HepG2 (cell line): Measurements from ENCODE around the gene OBP2B. TPM values are rescaled to one million over a fixed set of nuclear protein-coding genes. Genes with fewer than 3 reads are reported as not detected.

Experiments used
- ATAC-seq: fragments of 200-7000 bp; cut with Tn5 transposase; 3 replicates; pipeline ENCODE4 v1.9.1; 2020; ENCODE audit warnings: mild to moderate bottlenecking, moderate library complexity
- BruUV-seq: library from RNA; stranded (reverse); fragments of 400-500 nt; replicated peaks from 2 replicates; lab custom pipeline; 2021; lab: Mats Ljungman, UMichigan
- CTCF ChIA-PET: fragments of 300-600 bp; formaldehyde crosslinking; extraction: SDS; loops from one replicate; lab custom pipeline; 2021; ENCODE audit warnings: low total read pairs, inconsistent platforms, low intra/inter-chr PET ratio; lab: Yijun Ruan, JAX
- POLR2A ChIA-PET: fragments of 350-600 bp; sonication (Branson Sonifier 250); formaldehyde crosslinking; loops from one replicate; lab custom pipeline; 2020; ENCODE audit warnings: antibody characterized with exemption, inconsistent platforms; lab: Yijun Ruan, JAX
- DNase-seq: peaks from one replicate; pipeline ENCODE4 v3.0.0-alpha.2; 2015; ENCODE audit warnings: low spot score
- FAIRE-seq: peaks from 3 replicates; lab custom pipeline; 2011; peaks lifted over from hg19 to GRCh38; lab: Jason Lieb, UNC
- H2AFZ ChIP-seq: one replicate; pipeline ENCODE4 v1.6.1; 2011; ENCODE audit warnings: low read length, inconsistent platforms
- H3K27ac ChIP-seq: fragments of 300-600 bp; 3 replicates; pipeline ENCODE4 v1.8.0; 2011; ENCODE audit warnings: mixed run types, mild to moderate bottlenecking, mixed read lengths, low read length, inconsistent platforms; ENCODE audit not compliant: insufficient read depth; ENCODE audit errors: extremely low read length
- H3K27me3 ChIP-seq, 2 experiments: fragments of 200-600 bp in 1 of 2; 2 replicates in 1 of 2; 3 replicates in 1 of 2; pipeline versions ENCODE4 v1.6.0 to v1.8.0; 2011; ENCODE audit warnings: low read length in 2 of 2, mild to moderate bottlenecking in 2 of 2, moderate library complexity in 2 of 2, inconsistent platforms in 1 of 2; ENCODE audit not compliant: insufficient read depth in 2 of 2, control insufficient read depth in 1 of 2
- H3K36me3 ChIP-seq, 2 experiments: fragments of 200-600 bp in 1 of 2; replicated peaks in 1 of 2; 2 replicates in 1 of 2; 3 replicates in 1 of 2; pipeline versions ENCODE4 v1.5.1 to v1.8.0; 2011; ENCODE audit warnings: low read length in 2 of 2, inconsistent platforms in 1 of 2; ENCODE audit not compliant: insufficient read depth in 2 of 2, control insufficient read depth in 1 of 2
- H3K4me1 ChIP-seq: 2 replicates; pipeline ENCODE4 v1.5.1; 2012; ENCODE audit warnings: low read length, inconsistent platforms; ENCODE audit not compliant: insufficient read depth
- H3K4me2 ChIP-seq: 2 replicates; pipeline ENCODE4 v1.6.0; 2011; ENCODE audit warnings: low read depth, low read length, inconsistent platforms
- H3K4me3 ChIP-seq, 3 experiments: fragments of 200-600 bp in 1 of 3; sonication (generic), shearing (Covaris generic) in 1 of 3; replicated peaks in 1 of 3; 2 replicates each; pipeline ENCODE4 v1.5.1; 2011 to 2016; ENCODE audit warnings: low read length in 3 of 3, inconsistent platforms in 2 of 3, low read depth in 2 of 3, mild to moderate bottlenecking in 2 of 3, control low read depth in 1 of 3, mixed read lengths in 1 of 3; ENCODE audit not compliant: insufficient read depth in 1 of 3
- H3K79me2 ChIP-seq: one replicate; pipeline ENCODE4 v1.6.1; 2011; ENCODE audit warnings: low read length, inconsistent platforms; ENCODE audit not compliant: insufficient read depth
- H3K9ac ChIP-seq: 2 replicates; pipeline ENCODE4 v1.6.0; 2011; ENCODE audit warnings: mild to moderate bottlenecking, low read depth, low read length, inconsistent platforms; ENCODE audit not compliant: insufficient read depth
- H3K9me3 ChIP-seq: 2 replicates; pipeline ENCODE4 v1.5.1; 2012; ENCODE audit warnings: mild to moderate bottlenecking, low read length
- H4K20me1 ChIP-seq: 2 replicates; pipeline ENCODE4 v1.6.0; 2011; ENCODE audit warnings: inconsistent platforms, mild to moderate bottlenecking, low read length, moderate library complexity; ENCODE audit not compliant: insufficient read depth
- CENPX ChIP-seq: sonication (generic); formaldehyde crosslinking; IDR thresholded peaks from 2 replicates; pipeline ENCODE4 v1.9.0; 2021; ENCODE audit warnings: mild to moderate bottlenecking, missing genetic modification reagents, moderate library complexity
- ELF4 ChIP-seq: sonication (generic); formaldehyde crosslinking; IDR thresholded peaks from 2 replicates; pipeline ENCODE4 v1.5.0; 2020; ENCODE audit warnings: missing genetic modification reagents, mild to moderate bottlenecking, moderate library complexity, borderline replicate concordance
- GTF3A ChIP-seq: sonication (generic); formaldehyde crosslinking; conservative IDR thresholded peaks from 2 replicates; pipeline ENCODE4 v1.4.0; 2020; ENCODE audit warnings: mild to moderate bottlenecking, missing genetic modification reagents
- JUND ChIP-seq: sonication (generic); formaldehyde crosslinking; IDR thresholded peaks from 2 replicates; pipeline ENCODE4 v1.8.0; 2022; ENCODE audit warnings: mild to moderate bottlenecking, missing genetic modification reagents
- KLF15 ChIP-seq: sonication (generic); formaldehyde crosslinking; IDR thresholded peaks from 2 replicates; pipeline ENCODE4 v1.8.1; 2023; ENCODE audit warnings: borderline replicate concordance, mild to moderate bottlenecking, inconsistent platforms, missing genetic modification reagents, mixed read lengths
- KLF16 ChIP-seq, 2 experiments: sonication (generic) in 1 of 2; formaldehyde crosslinking in 1 of 2; IDR thresholded peaks; 2 replicates each; pipeline versions ENCODE4 v1.6.1 to v1.8.0; 2016 to 2023; ENCODE audit warnings: missing genetic modification reagents in 2 of 2, missing compliant biosample characterization in 1 of 2
- MED8 ChIP-seq: sonication (generic); formaldehyde crosslinking; IDR thresholded peaks from 2 replicates; pipeline ENCODE4 v1.8.1; 2023; ENCODE audit warnings: mild to moderate bottlenecking, missing genetic modification reagents; ENCODE audit not compliant: insufficient replicate concordance
- RELA ChIP-seq: sonication (generic); formaldehyde crosslinking; IDR thresholded peaks from 2 replicates; pipeline ENCODE4 v1.4.0; 2020; ENCODE audit warnings: missing genetic modification reagents
- SATB2 ChIP-seq: sonication (generic); formaldehyde crosslinking; IDR thresholded peaks from 2 replicates; pipeline ENCODE4 v1.5.0; 2020; ENCODE audit warnings: missing genetic modification reagents
- THAP11 ChIP-seq: IDR thresholded peaks from 2 replicates; pipeline ENCODE4 v1.6.1; 2016; ENCODE audit warnings: missing biosample characterization, missing genetic modification reagents
- ZFP41 ChIP-seq: sonication (generic); formaldehyde crosslinking; IDR thresholded peaks from 2 replicates; pipeline ENCODE4 v1.4.0; 2020; ENCODE audit warnings: mild to moderate bottlenecking, missing genetic modification reagents, borderline replicate concordance
- ZNF331 ChIP-seq: sonication (generic); formaldehyde crosslinking; IDR thresholded peaks from 2 replicates; pipeline ENCODE4 v1.4.0; 2020; ENCODE audit warnings: missing genetic modification reagents
- ZNF646 ChIP-seq: sonication (generic); formaldehyde crosslinking; IDR thresholded peaks from 2 replicates; pipeline ENCODE4 v1.9.0; 2021; ENCODE audit warnings: mild to moderate bottlenecking, missing genetic modification reagents
- ZNF749 ChIP-seq: sonication (generic); formaldehyde crosslinking; IDR thresholded peaks from 2 replicates; pipeline ENCODE4 v1.8.0; 2022; ENCODE audit warnings: mild to moderate bottlenecking, missing genetic modification reagents, moderate library complexity, borderline replicate concordance
- WGBS: methylation state at CpG from one replicate; pipeline ENCODE4 v1.1.6; 2017; ENCODE audit warnings: low lambda C conversion rate; 5-methylcytosine and 5-hydroxymethylcytosine counted together
- in situ Hi-C: cut with HindIII; loops from 2 replicates; pipeline ENCODE4 v1.10.0; 2017; ENCODE audit warnings: low pct_unique_long_range_greater_than_20kb; ENCODE audit not compliant: extremely low pct_ligation_motif_present
- intact Hi-C: fragments of 100-400 bp; cut with micrococcal nuclease; formaldehyde crosslinking; loops from one replicate; pipeline ENCODE4 v1.10.0; 2022; ENCODE audit not compliant: unreplicated experiment
- polyA plus RNA-seq, 8 experiments: library from polyadenylated mRNA; depleted of rRNA in 3 of 8; stranded (reverse) in 7 of 8; unstranded in 1 of 8; fragments of >200 nt; fragmentation: Illumina TruSeq in 4 of 8; extraction: Trizol in 4 of 8; gene quantifications; 2 replicates each; pipeline versions ENCODE4 v1.2.1 to v1.2.3, GENCODE V29; 2011 to 2016; ENCODE audit warnings: low read depth in 4 of 8, missing spikeins in 1 of 8, mixed read lengths in 1 of 8; ENCODE audit not compliant: insufficient read depth in 1 of 8
- total RNA-seq, 5 experiments: library from RNA; depleted of rRNA; stranded (reverse); fragments of >200 nt; fragmentation: Illumina TruSeq; extraction: Trizol; gene quantifications; 2 replicates each; pipeline ENCODE4 v1.2.3, GENCODE V29; 2016; ENCODE audit warnings: low read depth in 1 of 5
- TF ChIP-seq, protein P1 (sequence below): sonication (generic); formaldehyde crosslinking; IDR thresholded peaks from 2 replicates; pipeline ENCODE4; 2020; ENCODE audit warnings: missing genetic modification reagents, mild to moderate bottlenecking, borderline replicate concordance

Gene OBP2B
- total and polyA plus RNA-seq, 2 of the 13 experiments (the other 11 are each of a cell fraction or from before 2014, with no cell fraction given) = not detected

DNA sequence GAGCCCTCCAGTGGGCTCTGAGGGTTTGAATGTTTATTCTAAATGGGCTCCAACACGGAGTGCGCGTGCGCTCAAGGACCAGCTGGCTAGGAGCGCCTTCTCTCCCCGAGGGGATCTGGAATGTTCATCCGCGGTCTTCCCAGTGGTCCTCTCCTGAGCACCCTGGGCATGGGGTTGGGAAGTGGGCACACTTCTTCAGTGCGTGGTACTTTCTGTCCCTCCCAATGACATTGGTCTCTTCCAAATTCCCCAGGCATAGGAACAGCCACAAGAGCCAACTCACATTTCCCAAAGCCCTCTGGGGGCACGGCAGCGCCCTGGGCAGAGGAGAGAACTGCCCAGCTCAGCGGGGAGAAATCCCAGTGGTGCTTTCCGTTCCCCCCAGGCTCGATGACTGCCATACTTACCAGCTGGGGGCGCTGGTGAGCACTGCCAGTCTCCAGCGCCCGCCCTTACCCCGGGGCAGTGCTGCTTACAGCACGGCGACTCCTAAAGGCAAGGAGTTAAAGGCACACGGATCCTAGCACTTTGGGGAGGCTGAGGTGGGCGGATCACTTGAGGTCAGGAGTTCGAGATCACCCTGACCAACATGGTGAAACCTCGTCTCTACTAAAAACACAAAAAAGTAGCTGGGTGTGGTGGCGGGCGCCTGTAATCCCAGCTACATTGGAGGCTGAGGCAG is 29.9 kb upstream of the OBP2B start:
- intact Hi-C loops = no loop called here
- H3K27ac ChIP-seq = peak overlapping the region; percentile 46
- peaks cover 2 to 5% of the 10 kb centered on the region in 2 experiments; a peak in 2 of 5 replicates for H3K27me3 ChIP-seq
- ChIA-PET POLR2A (interaction anchor here (0.8 to 1.2 kb wide), 2 partner anchors 209 to 222 kb away, joined by 3 read pairs; no protein-coding TSS in a partner anchor), CTCF (no interaction called here)
- no peaks in the 10 kb centered on the region for H3K79me2 ChIP-seq
- no TSS peak for BruUV-seq
- peak overlapping the region; percentile 83 for H3K4me2 ChIP-seq
- H3K9ac ChIP-seq = no peak overlapping the region
- H3K36me3 ChIP-seq = no peaks in the 10 kb centered on the region
- H4K20me1 ChIP-seq = no peaks in the 10 kb centered on the region
- DNase-seq (peak; percentile 56), ATAC-seq (peak; percentile 80), FAIRE-seq (peak; percentile 61)
- no peak overlapping the region for H2AFZ ChIP-seq
- H3K9me3 ChIP-seq = no peaks in the 10 kb centered on the region
- peaks cover 33% of the 10 kb centered on the region for H3K4me1 ChIP-seq
- 31% methylated on average over 17 of the region's 26 CpGs for WGBS
- peak overlapping the region; percentile 14 to 69 (median 25); a peak in 5 of 6 replicates for H3K4me3 ChIP-seq
- in situ Hi-C loops = no loop called here
- TF ChIP-seq ZNF331 (CRISPR knock-in tag) = no peak
- TF ChIP-seq ZNF749 (CRISPR knock-in tag) = no peak
- no peak for TF ChIP-seq KLF16 (CRISPR knock-in tag; IDR thresholded peaks at IDR 0.05)
- TF ChIP-seq SATB2 = no peak
- TF ChIP-seq ZNF646 (CRISPR knock-in tag) = no peak
- TF ChIP-seq THAP11 (CRISPR knock-in tag) = 0 out of 2 replicates have a peak, but pooled peaks have one; percentile 11
- no peak for TF ChIP-seq CENPX (CRISPR knock-in tag)
- no peak for TF ChIP-seq MED8 (CRISPR knock-in tag)
- no peak for TF ChIP-seq RELA (CRISPR knock-in tag)
- TF ChIP-seq ELF4 (CRISPR knock-in tag) = no peak
- TF ChIP-seq, protein P1, sequence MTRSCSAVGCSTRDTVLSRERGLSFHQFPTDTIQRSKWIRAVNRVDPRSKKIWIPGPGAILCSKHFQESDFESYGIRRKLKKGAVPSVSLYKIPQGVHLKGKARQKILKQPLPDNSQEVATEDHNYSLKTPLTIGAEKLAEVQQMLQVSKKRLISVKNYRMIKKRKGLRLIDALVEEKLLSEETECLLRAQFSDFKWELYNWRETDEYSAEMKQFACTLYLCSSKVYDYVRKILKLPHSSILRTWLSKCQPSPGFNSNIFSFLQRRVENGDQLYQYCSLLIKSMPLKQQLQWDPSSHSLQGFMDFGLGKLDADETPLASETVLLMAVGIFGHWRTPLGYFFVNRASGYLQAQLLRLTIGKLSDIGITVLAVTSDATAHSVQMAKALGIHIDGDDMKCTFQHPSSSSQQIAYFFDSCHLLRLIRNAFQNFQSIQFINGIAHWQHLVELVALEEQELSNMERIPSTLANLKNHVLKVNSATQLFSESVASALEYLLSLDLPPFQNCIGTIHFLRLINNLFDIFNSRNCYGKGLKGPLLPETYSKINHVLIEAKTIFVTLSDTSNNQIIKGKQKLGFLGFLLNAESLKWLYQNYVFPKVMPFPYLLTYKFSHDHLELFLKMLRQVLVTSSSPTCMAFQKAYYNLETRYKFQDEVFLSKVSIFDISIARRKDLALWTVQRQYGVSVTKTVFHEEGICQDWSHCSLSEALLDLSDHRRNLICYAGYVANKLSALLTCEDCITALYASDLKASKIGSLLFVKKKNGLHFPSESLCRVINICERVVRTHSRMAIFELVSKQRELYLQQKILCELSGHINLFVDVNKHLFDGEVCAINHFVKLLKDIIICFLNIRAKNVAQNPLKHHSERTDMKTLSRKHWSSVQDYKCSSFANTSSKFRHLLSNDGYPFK (CRISPR knock-in tag) = no peak
- no peak for TF ChIP-seq KLF15 (CRISPR knock-in tag)
- no peak for TF ChIP-seq GTF3A (CRISPR knock-in tag)
- no peak for TF ChIP-seq ZFP41 (CRISPR knock-in tag)
- TF ChIP-seq JUND (CRISPR knock-in tag) = no peak
